ENCODE measurements around the gene RHBDD3.
"Not testable (repeated sequence)": the region's sequence is repeated elsewhere in the genome, so short reads cannot be mapped to it uniquely, and the experiment has no call there.

DNA sequence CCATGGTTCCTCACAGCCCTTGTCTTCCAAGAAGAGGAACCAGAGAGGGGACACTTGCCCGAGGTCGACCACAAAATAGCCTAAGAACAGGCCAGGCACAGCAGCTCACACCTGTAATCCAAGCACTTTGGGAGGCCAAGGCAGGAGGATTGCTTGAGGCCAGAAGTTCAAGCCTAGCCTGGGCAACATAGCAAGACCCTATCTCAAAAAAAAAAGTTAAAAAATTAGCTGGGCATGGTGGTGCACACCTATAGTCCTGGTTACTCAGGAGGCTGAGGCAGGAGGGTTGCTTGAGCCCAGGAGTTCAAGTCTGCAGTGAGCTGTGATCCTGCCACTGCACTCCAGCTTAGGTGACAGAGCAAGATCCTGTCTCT is 48.4 kb downstream of the RHBDD3 start:
- TF ChIP-seq CTCF (IDR thresholded peaks at IDR 0.05; ENCODE audit: insufficient read depth, low read depth, low read length); EZH2 (IDR thresholded peaks at IDR 0.05; ENCODE audit: insufficient read depth, low read length): not testable (repeated sequence)
